ENCODE results near the gene TMEM9.

The TMEM9 gene

GRCh38 chr1:201144701-201145100 lies 9.6 kb downstream of the TMEM9 start:
- FAIRE-seq = no peak

DNA sequence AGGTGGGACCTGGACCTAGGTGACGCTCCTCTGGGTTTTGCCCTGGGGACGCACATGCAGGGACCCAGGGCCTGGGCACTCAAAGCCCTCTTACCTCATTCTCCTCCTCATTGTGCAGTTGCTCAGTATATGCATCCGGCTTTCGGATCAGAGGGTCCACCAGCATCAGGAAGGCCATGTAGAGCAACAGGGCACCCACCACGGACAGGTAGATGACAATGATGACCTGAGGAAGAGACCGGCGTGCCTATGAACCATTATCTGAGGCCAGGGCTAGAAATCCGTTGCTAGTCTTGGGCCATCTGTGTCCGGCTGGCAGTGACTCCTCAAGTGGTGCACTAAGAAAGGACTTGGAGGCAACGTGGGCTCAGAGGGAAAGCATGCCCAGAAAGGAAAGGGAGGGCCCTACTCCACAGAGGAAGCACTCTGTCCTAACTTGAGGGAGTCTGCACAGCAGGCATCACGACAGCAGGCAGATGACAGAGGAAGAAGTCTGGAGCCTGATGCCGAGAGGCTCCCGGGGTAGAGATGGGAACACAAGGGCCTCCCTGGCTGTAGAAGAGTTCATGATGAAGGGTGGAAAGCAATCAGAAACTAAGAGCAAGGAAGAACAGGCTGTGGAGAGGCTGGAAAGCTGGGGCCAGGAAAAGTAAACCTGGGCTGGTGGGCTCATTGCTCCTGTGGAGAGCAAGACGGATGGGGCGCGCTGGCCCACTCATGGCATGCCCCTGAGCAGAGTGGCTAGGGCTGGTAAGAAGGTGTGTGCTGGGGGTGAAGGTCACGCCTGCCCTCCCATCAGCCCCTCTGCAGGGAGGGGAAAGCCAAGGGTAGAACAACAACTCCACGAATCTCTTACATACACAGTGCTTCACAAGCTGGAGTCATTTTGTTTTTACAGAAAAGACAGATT lies 10.3 kb downstream of the TMEM9 start:
- FAIRE-seq = no peak

- no peak for FAIRE-seq
Measured at GRCh38 chr1:201142849-201143725, 11.2 kb downstream of the TMEM9 start.

GRCh38 chr1:201142011-201142848 lies 12.0 kb downstream of the TMEM9 start:
- no peak for FAIRE-seq

- no peak for FAIRE-seq
Measured at GRCh38 chr1:201141418-201141817, 12.9 kb downstream of the TMEM9 start.

- FAIRE-seq = no peak
Measured at GRCh38 chr1:201140941-201141260, 13.4 kb downstream of the TMEM9 start.

- FAIRE-seq = no peak
Measured at GRCh38 chr1:201140235-201140940, 13.9 kb downstream of the TMEM9 start.

DNA sequence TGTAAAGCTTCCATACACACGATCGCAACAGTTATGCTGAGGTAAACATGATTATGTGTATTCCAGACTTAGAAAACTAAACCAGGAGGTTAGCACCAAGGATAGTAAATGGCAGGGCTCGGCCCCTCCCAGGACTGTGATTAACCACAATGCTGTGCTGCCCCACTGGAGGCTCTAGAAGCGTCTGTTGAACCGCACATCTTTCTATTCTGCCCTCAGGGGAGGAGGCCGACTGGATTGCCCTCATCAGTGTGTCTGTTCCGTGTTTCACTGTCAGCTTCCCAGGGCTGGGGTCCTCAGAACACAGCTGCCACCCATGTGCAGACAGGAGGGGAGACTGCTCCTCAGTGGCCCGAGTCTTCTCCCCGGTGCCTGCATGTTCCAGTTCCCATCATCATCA lies 14.5 kb downstream of the TMEM9 start:
- FAIRE-seq = no peak

DNA sequence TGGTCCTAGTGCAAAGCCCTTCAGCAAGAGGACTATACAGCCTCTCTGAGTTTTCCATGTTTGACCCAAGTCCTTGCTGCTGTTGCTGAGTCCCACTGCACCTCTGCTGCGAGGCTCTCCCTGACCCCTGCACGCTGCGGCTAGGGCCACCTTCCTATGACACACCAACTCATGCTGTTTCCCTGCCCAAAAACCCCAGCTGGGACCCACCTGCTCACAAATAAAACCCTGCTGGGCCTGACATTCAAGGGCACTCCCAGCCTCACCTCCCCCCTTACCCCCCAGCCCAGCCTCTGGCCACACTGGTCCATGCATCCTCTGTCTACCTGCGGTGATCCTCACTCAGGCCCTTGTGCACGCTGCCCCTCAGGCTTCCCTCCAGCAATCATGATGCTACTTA lies 15.0 kb downstream of the TMEM9 start:
- FAIRE-seq = no peak

DNA sequence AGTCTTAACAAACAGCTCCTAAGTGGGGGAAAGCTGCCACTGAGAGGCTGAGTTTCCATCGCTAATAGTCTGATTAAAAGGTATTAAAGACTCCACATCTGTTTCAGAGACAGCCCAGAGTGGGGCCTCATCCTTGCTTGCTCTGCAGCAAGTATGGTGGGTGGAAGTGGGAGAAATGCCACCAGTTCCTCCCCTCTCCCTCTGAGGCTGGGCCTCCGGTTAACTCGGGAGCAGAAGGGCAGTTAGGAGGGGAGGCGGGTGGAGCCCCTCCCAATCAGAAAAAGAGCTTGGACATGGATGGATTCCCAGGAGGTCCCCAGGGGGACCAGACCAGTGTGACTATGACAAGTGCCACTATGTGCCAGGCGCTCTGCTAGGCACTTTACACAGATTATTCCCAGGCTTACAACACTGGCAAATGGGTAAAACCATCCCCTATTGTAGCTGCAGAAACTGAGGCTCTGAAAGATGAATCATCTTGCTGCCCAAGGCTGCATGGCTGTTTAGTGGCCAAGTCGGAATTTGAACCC lies 15.9 kb downstream of the TMEM9 start:
- no peak for FAIRE-seq

- FAIRE-seq = no peak
Measured at GRCh38 chr1:201137579-201138310, 16.5 kb downstream of the TMEM9 start.

- no peak for FAIRE-seq
Measured at GRCh38 chr1:201137024-201137392, 17.3 kb downstream of the TMEM9 start.

- no peak for FAIRE-seq
Measured at GRCh38 chr1:201136355-201137023, 17.8 kb downstream of the TMEM9 start.

DNA sequence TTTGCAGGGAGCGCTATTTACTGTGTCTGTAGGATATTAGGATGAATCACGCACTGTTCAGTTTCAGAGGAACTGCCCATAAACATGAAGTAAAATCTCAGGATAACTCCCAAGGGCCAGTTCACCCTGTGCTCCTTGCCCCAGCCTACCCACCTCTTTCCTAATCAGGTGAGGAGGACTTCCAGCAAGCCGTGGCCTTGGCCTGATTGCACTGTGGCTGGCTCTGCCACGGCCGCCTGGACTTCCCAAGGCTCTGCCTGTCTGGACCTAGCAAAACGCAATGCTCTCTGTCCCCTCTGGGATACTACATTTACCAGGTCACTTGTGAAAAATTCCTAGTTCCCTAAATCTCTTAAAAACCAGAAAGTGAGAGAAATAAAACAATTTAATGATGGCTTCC lies 19.9 kb downstream of the TMEM9 start:
- no peak for FAIRE-seq

GRCh38 chr1:201131398-201131797 lies 22.9 kb downstream of the TMEM9 start:
- FAIRE-seq = no peak

GRCh38 chr1:201128962-201129361 lies 25.3 kb downstream of the TMEM9 start:
- FAIRE-seq = no peak

- no peak for FAIRE-seq
Measured at GRCh38 chr1:201128476-201128875, 25.8 kb downstream of the TMEM9 start.

DNA sequence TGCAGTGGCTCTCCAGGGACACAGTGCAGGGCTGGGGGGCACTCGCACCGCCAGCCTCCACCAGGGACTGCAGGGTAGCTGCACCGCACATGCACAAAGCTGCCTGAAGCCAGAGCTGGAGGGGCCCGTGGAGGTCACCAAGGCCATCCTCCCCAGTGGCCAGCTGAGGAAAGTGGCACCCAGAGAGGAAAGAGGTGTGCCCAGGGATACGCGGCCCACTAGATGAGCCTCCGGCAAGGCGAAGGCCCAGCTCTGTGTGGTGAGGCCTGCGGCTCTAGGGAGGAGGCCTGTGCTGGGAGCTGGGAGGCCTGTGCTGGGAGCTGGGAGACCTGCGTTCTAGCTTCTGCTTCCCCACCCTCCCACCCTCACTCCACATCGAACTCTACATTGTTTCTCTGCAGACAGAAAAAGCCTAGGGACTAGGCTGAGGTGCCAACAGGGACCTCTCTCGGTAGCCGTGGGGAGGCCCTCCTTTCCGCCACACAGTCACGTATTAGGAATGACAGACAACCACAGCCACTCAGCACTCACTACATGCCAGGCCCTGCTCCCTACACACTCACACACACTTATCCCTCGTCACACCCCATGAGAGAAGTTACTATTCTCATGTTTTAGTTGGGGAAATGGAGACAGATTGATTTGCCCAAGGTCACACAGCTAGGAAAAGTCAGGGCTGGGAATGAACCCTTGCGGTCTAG lies 26.4 kb downstream of the TMEM9 start:
- FAIRE-seq = no peak

DNA sequence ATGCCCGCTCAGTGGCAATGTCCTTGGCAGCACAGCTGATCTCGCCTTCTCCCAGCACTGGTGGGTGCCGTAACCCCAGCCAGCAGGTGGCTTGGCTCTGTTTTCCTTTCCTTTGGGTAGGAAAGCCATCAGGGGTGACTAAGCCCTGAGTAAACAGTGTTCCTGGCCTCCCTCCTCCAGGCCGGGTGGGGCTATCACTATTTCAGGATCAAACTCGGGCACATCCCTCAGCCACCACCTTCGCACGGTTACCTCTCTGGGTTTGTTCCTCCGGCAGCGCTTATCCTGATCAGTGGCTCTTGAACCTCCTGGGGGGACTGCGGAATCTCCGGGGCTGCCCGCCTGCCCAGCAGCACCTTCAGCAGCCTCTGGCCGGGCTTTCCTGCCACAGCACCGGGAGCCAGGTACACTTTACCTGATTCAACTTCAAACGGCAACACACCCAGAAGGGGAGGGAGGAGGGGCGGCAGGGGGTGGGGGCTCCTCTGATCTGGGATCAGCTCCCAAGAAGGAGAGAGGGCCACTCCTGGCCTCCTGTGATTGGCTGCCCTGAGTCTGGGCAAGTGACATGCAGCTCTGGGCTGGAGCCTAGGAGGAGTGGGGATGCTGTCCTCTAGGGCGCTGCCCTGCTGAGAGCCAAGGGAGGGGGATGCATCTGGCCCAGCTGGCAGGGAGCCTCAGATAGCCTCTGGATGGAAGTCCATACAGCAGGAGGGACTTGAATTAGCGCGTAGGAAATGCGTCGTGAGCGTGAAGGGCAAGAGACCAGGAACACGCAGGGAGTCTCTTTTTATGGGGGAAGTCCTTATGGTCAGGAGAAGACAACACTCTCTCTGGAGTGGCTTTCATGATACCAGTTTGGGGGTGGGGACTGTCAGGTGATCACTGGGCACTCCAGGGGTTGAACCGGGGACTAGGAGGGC lies 27.2 kb downstream of the TMEM9 start, which contains the start of gene ASCL5:
Gene ASCL5, minus strand, starts transcription at position 353 of the 923 bp plus-strand sequence. CDS start 11,812 bp downstream, outside the sequence.
- no peak for FAIRE-seq

Measured in colon (tissue), 2 donors.